Activated CD4-positive, alpha-beta memory T cell treated with anti-CD3 and anti-CD28 coated beads, Interleukin-2, amount 10 ng/mL, durations not matched to agents 7 days and 5 days (primary cell): Measurements from ENCODE around the gene CRHR1. TPM values are rescaled to one million over a fixed set of nuclear protein-coding genes. Genes with fewer than 3 reads are reported as not detected.

Source experiments
- CTCF ChIA-PET: fragments of 350-600 bp; sonication (Branson Sonifier 250); formaldehyde crosslinking; loops from one replicate; lab custom pipeline; 2021; ENCODE audit warnings: antibody characterized with exemption, inconsistent platforms; lab: Charles Lee
- POLR2A ChIA-PET: fragments of 350-600 bp; sonication (Branson Sonifier 250); formaldehyde crosslinking; loops from one replicate; lab custom pipeline; 2021; ENCODE audit warnings: antibody characterized with exemption; lab: Charles Lee
- DNase-seq: peaks from one replicate; pipeline ENCODE4 v3.0.0-alpha.2; 2020
- H3K27ac Mint-ChIP-seq: one replicate; pipeline ENCODE4 v1.8.0; 2021; ENCODE audit warnings: mild to moderate bottlenecking, mixed read lengths
- H3K27me3 Mint-ChIP-seq: one replicate; pipeline ENCODE4 v1.8.0; 2021; ENCODE audit warnings: mixed read lengths
- H3K36me3 Mint-ChIP-seq: one replicate; pipeline ENCODE4 v1.8.0; 2021; ENCODE audit warnings: low read depth, mixed read lengths
- H3K4me1 Mint-ChIP-seq: one replicate; pipeline ENCODE4 v1.8.0; 2021; ENCODE audit warnings: mixed read lengths
- H3K4me3 Mint-ChIP-seq: one replicate; pipeline ENCODE4 v1.8.0; 2021; ENCODE audit warnings: mild to moderate bottlenecking, mixed read lengths
- H3K9me3 Mint-ChIP-seq: one replicate; pipeline ENCODE4 v1.8.0; 2021; ENCODE audit warnings: mixed read lengths
- total RNA-seq, 2 experiments: library from RNA; stranded (reverse); gene quantifications; one replicate each; pipeline ENCODE4 v1.2.3, GENCODE V29; 2021

CRHR1 gene
- total RNA-seq, 2 experiments from 2014 or later, result not detected

DNA sequence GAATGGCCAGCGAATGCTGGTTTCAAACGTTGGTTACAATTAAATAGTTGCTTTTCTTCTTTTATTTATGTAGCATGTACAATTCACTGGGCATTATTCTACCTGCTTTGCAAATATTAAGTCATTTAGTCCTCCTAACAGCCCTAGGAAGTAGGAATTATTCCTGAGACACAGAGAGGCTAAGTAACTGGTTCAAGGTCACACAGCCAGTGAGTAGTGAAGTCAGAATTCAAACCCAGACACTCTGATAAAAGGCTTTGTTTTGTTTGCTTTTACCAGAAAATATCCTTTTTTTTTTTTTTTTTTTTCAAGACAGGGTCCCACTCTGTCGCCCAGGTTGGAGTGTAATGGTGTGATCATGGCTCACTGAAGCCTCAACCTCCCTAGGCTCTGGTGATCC lies 2.2 kb downstream of the CRHR1 start:
- CTCF ChIA-PET, result no interaction called here
- H3K36me3 Mint-ChIP-seq, result no peaks in the 10 kb centered on the region
- DNase-seq, result no peak
- peaks cover 9% of the 10 kb centered on the region for H3K4me1 Mint-ChIP-seq
- H3K9me3 Mint-ChIP-seq, result no peaks in the 10 kb centered on the region
- H3K4me3 Mint-ChIP-seq, result no peak overlapping the region
- POLR2A ChIA-PET, result no interaction called here
- peaks cover 76% of the 10 kb centered on the region for H3K27me3 Mint-ChIP-seq
- H3K27ac Mint-ChIP-seq, result no peak overlapping the region

DNA sequence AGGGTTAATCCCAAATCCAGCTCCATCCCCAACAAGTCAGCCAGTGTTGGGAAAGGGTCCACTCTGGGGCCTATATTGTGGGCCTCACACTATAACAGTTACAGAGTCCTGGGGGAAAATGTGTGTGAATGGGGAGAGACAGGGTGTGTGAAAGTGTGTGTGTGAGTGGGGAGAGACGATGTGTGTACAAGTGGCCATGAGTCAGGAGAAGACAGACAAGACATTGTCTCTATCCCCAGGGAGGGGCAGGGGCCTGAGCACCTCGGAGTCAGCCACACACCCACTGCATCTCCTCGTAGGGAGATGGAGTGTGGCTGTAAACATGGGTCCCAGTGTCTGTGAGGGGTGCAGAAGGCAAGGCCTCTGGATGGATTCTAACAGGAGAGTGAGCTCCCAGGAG lies 2.9 kb downstream of the CRHR1 start:
- Mint-ChIP-seq H3K27me3 (peaks cover 71% of the 10 kb centered on the region), H3K4me3 (no peak overlapping the region), H3K27ac (no peak overlapping the region), H3K4me1 (peaks cover 9% of the 10 kb centered on the region), H3K36me3 (no peaks in the 10 kb centered on the region), H3K9me3 (no peaks in the 10 kb centered on the region)
- no peak for DNase-seq
- CTCF ChIA-PET, result no interaction called here
- POLR2A ChIA-PET, result interaction anchor here (1.2 kb wide), 1 partner anchor 110 kb away, joined by 3 read pairs; no protein-coding TSS in a partner anchor

GRCh38 chr17:45787656-45788055 lies 3.5 kb downstream of the CRHR1 start:
- ChIA-PET POLR2A (interaction anchor here (1.2 kb wide), 1 partner anchor 111 kb away, joined by 3 read pairs; no protein-coding TSS in a partner anchor), CTCF (no interaction called here)
- Mint-ChIP-seq H3K27ac (no peak overlapping the region), H3K9me3 (no peaks in the 10 kb centered on the region), H3K27me3 (peaks cover 71% of the 10 kb centered on the region), H3K4me3 (no peak overlapping the region), H3K4me1 (peaks cover 9% of the 10 kb centered on the region), H3K36me3 (no peaks in the 10 kb centered on the region)
- DNase-seq, result no peak

DNA sequence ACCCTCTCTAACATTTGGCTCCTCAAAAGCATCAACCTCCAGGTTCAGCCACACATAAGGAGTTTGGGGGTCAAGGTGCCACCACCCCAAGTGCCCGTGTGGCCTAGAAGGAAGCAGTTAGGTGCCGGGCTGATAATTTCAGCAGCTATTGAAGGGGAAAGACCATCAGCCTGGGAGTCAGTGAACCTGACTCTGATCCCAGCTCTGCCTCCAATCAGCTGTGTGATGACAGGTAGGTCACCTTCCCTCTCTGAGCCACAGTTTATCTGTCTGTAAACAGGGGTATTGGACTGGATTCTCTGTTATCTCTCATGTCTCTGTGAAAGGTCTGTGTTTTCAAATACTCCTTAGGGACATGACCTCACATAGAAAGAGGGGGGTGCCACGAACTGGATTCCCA lies 3.9 kb downstream of the CRHR1 start:
- CTCF ChIA-PET, result no interaction called here
- peaks cover 9% of the 10 kb centered on the region for H3K4me1 Mint-ChIP-seq
- no peaks in the 10 kb centered on the region for H3K36me3 Mint-ChIP-seq
- no peak overlapping the region for H3K4me3 Mint-ChIP-seq
- H3K9me3 Mint-ChIP-seq, result no peaks in the 10 kb centered on the region
- H3K27me3 Mint-ChIP-seq, result peaks cover 71% of the 10 kb centered on the region
- POLR2A ChIA-PET, result interaction anchor here (1.2 kb wide), 1 partner anchor 111 kb away, joined by 3 read pairs; no protein-coding TSS in a partner anchor
- H3K27ac Mint-ChIP-seq, result no peak overlapping the region
- no peak for DNase-seq

GRCh38 chr17:45789874-45790273 lies 5.8 kb downstream of the CRHR1 start:
- Mint-ChIP-seq H3K36me3 (no peaks in the 10 kb centered on the region), H3K4me3 (no peak overlapping the region), H3K27me3 (peaks cover 68% of the 10 kb centered on the region), H3K27ac (no peak overlapping the region), H3K4me1 (peaks cover 4% of the 10 kb centered on the region), H3K9me3 (no peaks in the 10 kb centered on the region)
- ChIA-PET CTCF (no interaction called here), POLR2A (no interaction called here)
- no peak for DNase-seq

- no peak overlapping the region for H3K4me3 Mint-ChIP-seq
- no peak overlapping the region for H3K27ac Mint-ChIP-seq
- H3K4me1 Mint-ChIP-seq, result peaks cover 2% of the 10 kb centered on the region
- H3K36me3 Mint-ChIP-seq, result no peaks in the 10 kb centered on the region
- peaks cover 64% of the 10 kb centered on the region for H3K27me3 Mint-ChIP-seq
- no peak for DNase-seq
- ChIA-PET CTCF (no interaction called here), POLR2A (no interaction called here)
- no peaks in the 10 kb centered on the region for H3K9me3 Mint-ChIP-seq
Observed at GRCh38 chr17:45790296-45790922, 6.3 kb downstream of the CRHR1 start.

DNA sequence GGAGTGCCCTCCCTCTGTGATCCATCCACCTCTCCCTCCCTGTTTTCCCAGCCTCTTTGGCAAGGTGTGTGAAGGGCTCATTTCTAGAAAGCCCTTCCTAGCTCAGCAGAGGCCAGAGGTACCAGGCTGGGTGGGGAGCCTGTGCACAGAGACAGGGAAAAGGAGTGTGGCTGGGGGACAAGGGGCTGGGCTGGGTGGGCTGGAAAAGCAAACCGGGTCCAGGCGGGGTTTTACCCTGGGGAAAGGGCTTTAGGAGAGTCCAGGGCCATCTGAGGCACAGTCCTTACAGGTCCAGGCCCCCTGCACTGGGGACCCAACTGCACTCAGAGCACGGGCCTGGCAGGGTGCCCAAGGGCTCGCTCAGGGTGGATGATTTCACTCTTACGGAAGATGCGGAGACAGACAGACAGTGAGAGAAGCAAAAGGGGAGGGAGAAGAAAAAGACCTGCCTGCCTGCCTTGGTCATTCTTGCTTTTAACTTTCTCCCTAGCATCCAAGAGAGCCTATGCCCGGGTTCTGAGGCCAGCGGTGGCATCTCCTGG lies 7.0 kb downstream of the CRHR1 start:
- ChIA-PET POLR2A (no interaction called here), CTCF (no interaction called here)
- DNase-seq, result no peak
- Mint-ChIP-seq H3K4me3 (no peak overlapping the region), H3K27ac (no peak overlapping the region), H3K36me3 (no peaks in the 10 kb centered on the region), H3K27me3 (peaks cover 61% of the 10 kb centered on the region), H3K9me3 (no peaks in the 10 kb centered on the region), H3K4me1 (no peaks in the 10 kb centered on the region)

GRCh38 chr17:45791935-45792334 lies 7.8 kb downstream of the CRHR1 start:
- H3K9me3 Mint-ChIP-seq, result no peaks in the 10 kb centered on the region
- H3K36me3 Mint-ChIP-seq, result no peaks in the 10 kb centered on the region
- no peak overlapping the region for H3K4me3 Mint-ChIP-seq
- no peak for DNase-seq
- ChIA-PET POLR2A (no interaction called here), CTCF (no interaction called here)
- peaks cover 58% of the 10 kb centered on the region for H3K27me3 Mint-ChIP-seq
- H3K4me1 Mint-ChIP-seq, result no peaks in the 10 kb centered on the region
- no peak overlapping the region for H3K27ac Mint-ChIP-seq

- ChIA-PET POLR2A (no interaction called here), CTCF (no interaction called here)
- no peaks in the 10 kb centered on the region for H3K9me3 Mint-ChIP-seq
- peaks cover 53% of the 10 kb centered on the region for H3K27me3 Mint-ChIP-seq
- no peak overlapping the region for H3K4me3 Mint-ChIP-seq
- DNase-seq, result no peak
- H3K36me3 Mint-ChIP-seq, result no peaks in the 10 kb centered on the region
- H3K27ac Mint-ChIP-seq, result no peak overlapping the region
- no peaks in the 10 kb centered on the region for H3K4me1 Mint-ChIP-seq
Observed at GRCh38 chr17:45792437-45792836, 8.3 kb downstream of the CRHR1 start.

DNA sequence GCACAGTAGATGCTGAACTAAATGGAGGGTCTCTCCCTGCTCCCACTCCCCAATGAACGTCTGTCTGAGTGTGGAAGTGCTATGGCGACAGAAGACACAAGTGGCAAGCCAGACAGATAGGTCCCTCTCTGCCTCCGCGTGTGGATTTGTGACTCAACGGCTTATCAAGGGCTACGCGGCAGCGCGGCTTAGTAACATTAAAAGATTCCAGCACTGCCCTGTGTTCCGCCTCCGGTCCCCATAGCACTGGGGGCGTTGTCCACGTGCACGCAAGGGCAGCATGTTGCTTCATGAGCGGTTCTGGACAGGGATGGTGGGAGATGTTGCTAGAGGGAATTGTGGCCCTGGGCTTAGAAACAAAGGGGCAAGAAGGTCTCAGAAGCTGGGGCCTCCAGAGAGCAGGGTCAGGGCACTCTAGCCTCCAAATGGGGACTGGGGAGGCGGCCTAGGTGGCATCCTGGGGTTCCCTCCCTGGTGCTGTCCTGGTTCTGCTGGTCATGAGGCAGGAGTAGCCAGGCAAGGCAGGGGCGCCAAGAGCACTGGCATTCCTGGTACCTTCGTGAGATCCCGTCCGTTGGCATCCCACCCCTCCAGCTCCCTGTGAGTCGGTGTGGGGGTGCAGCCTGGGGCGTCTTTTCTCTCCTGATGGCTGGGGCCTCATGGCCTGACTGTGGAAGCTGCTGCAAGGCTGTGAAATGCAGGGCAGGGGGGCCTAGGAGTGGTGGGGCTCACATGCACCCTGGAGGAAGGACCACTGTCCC lies 9.1 kb downstream of the CRHR1 start:
- CTCF ChIA-PET, result no interaction called here
- no peaks in the 10 kb centered on the region for H3K36me3 Mint-ChIP-seq
- H3K4me3 Mint-ChIP-seq, result no peak overlapping the region
- no peaks in the 10 kb centered on the region for H3K9me3 Mint-ChIP-seq
- no peaks in the 10 kb centered on the region for H3K4me1 Mint-ChIP-seq
- no peak overlapping the region for H3K27ac Mint-ChIP-seq
- DNase-seq, result no peak
- peaks cover 47% of the 10 kb centered on the region for H3K27me3 Mint-ChIP-seq
- POLR2A ChIA-PET, result no interaction called here

GRCh38 chr17:45793999-45794540 lies 9.9 kb downstream of the CRHR1 start:
- H3K27me3 Mint-ChIP-seq, result peaks cover 40% of the 10 kb centered on the region
- no peaks in the 10 kb centered on the region for H3K36me3 Mint-ChIP-seq
- H3K9me3 Mint-ChIP-seq, result no peaks in the 10 kb centered on the region
- POLR2A ChIA-PET, result no interaction called here
- H3K4me1 Mint-ChIP-seq, result no peaks in the 10 kb centered on the region
- DNase-seq, result no peak
- CTCF ChIA-PET, result no interaction called here
- no peak overlapping the region for H3K4me3 Mint-ChIP-seq
- no peak overlapping the region for H3K27ac Mint-ChIP-seq

DNA sequence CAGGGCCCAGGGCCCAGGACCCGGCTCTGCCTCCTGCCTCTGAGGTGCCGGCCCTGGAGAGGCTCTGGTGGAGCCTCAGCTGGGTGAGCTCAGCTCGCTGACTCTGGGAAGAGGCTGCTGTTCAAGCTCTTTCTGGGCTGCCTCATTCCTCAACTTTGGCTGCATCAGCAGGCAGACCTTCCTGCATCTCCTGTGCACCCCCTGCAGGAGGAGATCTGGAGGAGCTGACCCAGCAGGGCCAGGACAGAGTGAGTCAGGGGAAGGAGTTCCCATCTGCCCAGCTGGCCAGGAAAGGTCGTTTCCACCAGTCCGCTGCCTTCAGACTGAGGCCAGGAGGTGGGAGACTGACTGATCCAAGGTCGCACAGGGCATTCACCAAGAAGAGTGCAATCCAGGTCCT lies 10.7 kb downstream of the CRHR1 start:
- Mint-ChIP-seq H3K4me3 (no peak overlapping the region), H3K4me1 (no peaks in the 10 kb centered on the region), H3K27ac (no peak overlapping the region), H3K36me3 (no peaks in the 10 kb centered on the region), H3K9me3 (no peaks in the 10 kb centered on the region), H3K27me3 (peaks cover 37% of the 10 kb centered on the region)
- DNase-seq, result no peak
- POLR2A ChIA-PET, result interaction anchor here (1.0 kb wide), 1 partner anchor 10 kb away, joined by 3 read pairs; the partner anchor contains the start of gene CRHR1
- CTCF ChIA-PET, result no interaction called here

DNA sequence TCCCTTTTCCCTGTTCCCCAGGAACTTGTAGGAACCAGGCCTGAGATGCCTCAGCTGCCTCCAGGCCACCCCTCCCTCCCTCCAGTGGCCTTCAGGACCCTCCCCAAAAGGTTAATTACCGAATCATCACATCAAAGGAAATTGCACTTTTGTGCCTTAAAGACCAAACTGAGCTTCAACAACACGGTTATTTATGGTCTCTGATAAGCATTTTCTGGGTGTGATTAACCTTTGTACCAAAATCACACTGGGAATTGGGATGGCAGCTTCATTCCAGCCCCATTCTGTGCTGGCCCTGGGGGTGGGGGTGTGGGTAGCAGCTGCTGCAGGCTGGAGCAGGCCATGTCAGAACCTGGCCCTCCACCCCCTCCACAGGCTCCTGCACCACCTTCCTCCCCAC lies 16.7 kb downstream of the CRHR1 start:
- peaks cover 16% of the 10 kb centered on the region for H3K27me3 Mint-ChIP-seq
- ChIA-PET CTCF (no interaction called here), POLR2A (no interaction called here)
- H3K36me3 Mint-ChIP-seq, result no peaks in the 10 kb centered on the region
- DNase-seq, result no peak
- H3K4me1 Mint-ChIP-seq, result no peaks in the 10 kb centered on the region
- H3K27ac Mint-ChIP-seq, result no peak overlapping the region
- H3K4me3 Mint-ChIP-seq, result no peak overlapping the region
- no peaks in the 10 kb centered on the region for H3K9me3 Mint-ChIP-seq
